Thoracic aorta (tissue), 2 donors: ENCODE data around the gene GPRC5B. TPM values are rescaled to one million over a fixed set of nuclear protein-coding genes. Genes with fewer than 3 reads are reported as not detected.

Source experiments
- ATAC-seq: fragments of 150-250 bp; one replicate; pipeline ENCODE4 v1.8.0; 2017; ENCODE audit warnings: low read depth; ENCODE audit not compliant: insufficient number of reproducible peaks, low FRiP score
- DNase-seq: peaks from one replicate; pipeline ENCODE4 v3.0.0-alpha.2; 2020; ENCODE audit warnings: low spot score
- H3K27ac ChIP-seq, 2 donors: fragments of 200-600 bp; sonication (generic); 1 replicate in 1 of 2; 2 replicates in 1 of 2; pipeline ENCODE4 v1.5.1; 2016; ENCODE audit warnings: mild to moderate bottlenecking in 2 of 2, moderate library complexity in 2 of 2
- H3K27me3 ChIP-seq: fragments of 200-600 bp; sonication (generic); replicated peaks from 2 replicates; pipeline ENCODE4 v1.6.0; 2016; ENCODE audit warnings: mild to moderate bottlenecking; ENCODE audit not compliant: insufficient read depth
- H3K36me3 ChIP-seq: fragments of 200-600 bp; sonication (generic); one replicate; pipeline ENCODE4 v1.5.1; 2016
- H3K4me1 ChIP-seq, 2 donors: fragments of 200-600 bp; sonication (generic); 1 replicate in 1 of 2; 2 replicates in 1 of 2; pipeline versions ENCODE4 v1.5.1 to v1.6.0; 2016; ENCODE audit warnings: low read depth in 2 of 2, mild to moderate bottlenecking in 1 of 2; ENCODE audit not compliant: control insufficient read depth in 1 of 2
- H3K4me3 ChIP-seq: fragments of 200-600 bp; sonication (generic); 2 replicates; pipeline ENCODE4 v1.5.1; 2016; ENCODE audit warnings: mild to moderate bottlenecking
- H3K9me3 ChIP-seq: fragments of 200-600 bp; sonication (generic); 2 replicates; pipeline ENCODE4 v1.5.1; 2016
- CTCF ChIP-seq: fragments of 200-600 bp; sonication (generic); IDR thresholded peaks from one replicate; pipeline ENCODE4 v1.5.1; 2019; ENCODE audit warnings: antibody characterized with exemption
- total RNA-seq, 2 donors: library from RNA; depleted of rRNA; stranded (reverse); fragments of >200 nt; gene quantifications; one replicate each; pipeline versions ENCODE4 v1.1.0 to v1.2.3, GENCODE V29; 2016

The GPRC5B gene
- total RNA-seq, 2 donors from 2014 or later, result 9.6 to 16.1 TPM

GRCh38 chr16:19888834-19889233 is 4.2 kb upstream of the GPRC5B start:
- peaks cover 5 to 12% of the 10 kb centered on the region in 2 donors for H3K4me1 ChIP-seq
- ATAC-seq (no peak), DNase-seq (no peak)
- no peaks in the 10 kb centered on the region for H3K36me3 ChIP-seq
- H3K27me3 ChIP-seq, result no peaks in the 10 kb centered on the region
- H3K9me3 ChIP-seq, result no peaks in the 10 kb centered on the region
- H3K4me3 ChIP-seq, result no peak overlapping the region
- no peak for TF ChIP-seq CTCF
- no peak overlapping the region for H3K27ac ChIP-seq

- Histone ChIP-seq H3K4me1 (peaks cover 10 to 24% of the 10 kb centered on the region in 2 donors), H3K27ac (no peak overlapping the region), H3K27me3 (no peaks in the 10 kb centered on the region), H3K9me3 (no peaks in the 10 kb centered on the region), H3K36me3 (no peaks in the 10 kb centered on the region), H3K4me3 (peak overlapping the region; percentile 88)
- DNase-seq, result peak; percentile 46
- TF ChIP-seq CTCF, result peak; percentile 100
- peak; percentile 41 for ATAC-seq
Observed at GRCh38 chr16:19886073-19886941, 1.7 kb upstream of the GPRC5B start.

- Histone ChIP-seq H3K9me3 (no peaks in the 10 kb centered on the region), H3K4me1 (peaks cover 10 to 24% of the 10 kb centered on the region in 2 donors), H3K27ac (no peak overlapping the region), H3K27me3 (no peaks in the 10 kb centered on the region), H3K36me3 (no peaks in the 10 kb centered on the region), H3K4me3 (peak overlapping the region; percentile 88)
- no peak for DNase-seq
- ATAC-seq, result no peak
- TF ChIP-seq CTCF, result no peak
Observed at GRCh38 chr16:19885451-19886072, 914 bp upstream of the GPRC5B start.

- DNase-seq (no peak), ATAC-seq (no peak)
- Histone ChIP-seq H3K27ac (no peak overlapping the region), H3K4me1 (peaks cover 10 to 24% of the 10 kb centered on the region in 2 donors), H3K9me3 (no peaks in the 10 kb centered on the region), H3K27me3 (no peaks in the 10 kb centered on the region), H3K4me3 (peak overlapping the region; percentile 88), H3K36me3 (no peaks in the 10 kb centered on the region)
- TF ChIP-seq CTCF, result no peak
Observed at GRCh38 chr16:19883966-19884485, 622 bp downstream of the GPRC5B start.

GRCh38 chr16:19883296-19883965 is 1.2 kb downstream of the GPRC5B start:
- H3K36me3 ChIP-seq, result no peaks in the 10 kb centered on the region
- TF ChIP-seq CTCF, result no peak
- no peak for ATAC-seq

More at GRCh38 chr16:19883296-19883965, 1.2 kb downstream of the GPRC5B start:
- Histone ChIP-seq H3K4me3 (peak overlapping the region; percentile 88), H3K4me1 (peaks cover 10 to 24% of the 10 kb centered on the region in 2 donors), H3K27me3 (no peaks in the 10 kb centered on the region), H3K9me3 (no peaks in the 10 kb centered on the region), H3K27ac (no peak overlapping the region)
- no peak for DNase-seq
